Smooth muscle cell (in vitro differentiated cells): ENCODE data around the gene CDCP2. TPM values are rescaled to one million over a fixed set of nuclear protein-coding genes. Genes with fewer than 3 reads are reported as not detected.
"Not testable (repeated sequence)": the region's sequence is repeated elsewhere in the genome, so short reads cannot be mapped to it uniquely, and the experiment has no call there.

ENCODE experiments used
- DNase-seq: peaks from one replicate; lab custom pipeline; 2025; ENCODE audit not compliant: unreplicated experiment; lab: John Stamatoyannopoulos, UW
- H2AFZ ChIP-seq: fragments of 200-600 bp; sonication (generic); 2 replicates; pipeline ENCODE4 v1.6.0; 2016; ENCODE audit warnings: antibody characterized with exemption, low read depth, mild to moderate bottlenecking
- H3F3A ChIP-seq: fragments of 200-600 bp; sonication (generic); 2 replicates; pipeline ENCODE4 v1.6.0; 2017; ENCODE audit warnings: antibody characterized with exemption, low read depth
- H3K27ac ChIP-seq: fragments of 200-600 bp; sonication (generic); 2 replicates; pipeline ENCODE4 v1.5.1; 2016; ENCODE audit warnings: low read depth, mild to moderate bottlenecking
- H3K27me3 ChIP-seq: fragments of 200-600 bp; sonication (generic); 2 replicates; pipeline ENCODE4 v1.6.1; 2016; ENCODE audit warnings: low read depth, mild to moderate bottlenecking
- H3K36me3 ChIP-seq: fragments of 200-600 bp; sonication (generic); 2 replicates; pipeline ENCODE4 v1.5.1; 2016; ENCODE audit warnings: low read depth
- H3K4me1 ChIP-seq: fragments of 200-600 bp; sonication (generic); 2 replicates; pipeline ENCODE4 v1.5.1; 2016; ENCODE audit warnings: low read depth
- H3K4me2 ChIP-seq: fragments of 200-600 bp; sonication (generic); 2 replicates; pipeline ENCODE4 v1.6.0; 2016; ENCODE audit warnings: mild to moderate bottlenecking
- H3K4me3 ChIP-seq: fragments of 200-600 bp; sonication (generic); 2 replicates; pipeline ENCODE4 v1.5.1; 2016; ENCODE audit warnings: mild to moderate bottlenecking
- H3K79me2 ChIP-seq: fragments of 200-600 bp; sonication (generic); 2 replicates; pipeline ENCODE4 v1.6.0; 2016; ENCODE audit warnings: low read depth, mild to moderate bottlenecking
- H3K9ac ChIP-seq: fragments of 200-600 bp; sonication (generic); 2 replicates; pipeline ENCODE4 v1.6.0; 2016; ENCODE audit warnings: low read depth
- H3K9me3 ChIP-seq: fragments of 200-600 bp; sonication (generic); replicated peaks from 2 replicates; pipeline ENCODE4 v1.5.1; 2016; ENCODE audit warnings: low read depth
- H4K20me1 ChIP-seq: fragments of 200-600 bp; sonication (generic); 2 replicates; pipeline ENCODE4 v1.6.0; 2016; ENCODE audit warnings: low read depth
- CTCF ChIP-seq: fragments of 200-600 bp; sonication (generic); IDR thresholded peaks from 2 replicates; pipeline ENCODE4 v1.5.1; 2017; ENCODE audit warnings: borderline replicate concordance, mild to moderate bottlenecking, antibody characterized with exemption; ENCODE audit not compliant: insufficient read depth, poor library complexity, severe bottlenecking
- WGBS: methylation state at CpG from one replicate; pipeline ENCODE4 v1.1.7; 2016; ENCODE audit warnings: low lambda C conversion rate; 5-methylcytosine and 5-hydroxymethylcytosine counted together
- polyA plus RNA-seq: library from polyadenylated mRNA; unstranded; fragments of >200 nt; fragmentation: Nextera tagmentation; extraction: Ambion mirVana; gene quantifications from 2 replicates; pipeline ENCODE4 v1.2.1, GENCODE V29; 2016
- total RNA-seq: library from RNA; depleted of rRNA; stranded (reverse); fragments of >200 nt; gene quantifications from 2 replicates; pipeline ENCODE4 v1.2.3, GENCODE V29; 2014

CDCP2 gene
- total and polyA plus RNA-seq, 2 experiments from 2014 or later: not detected

GRCh38 chr1:54169068-54169467 lies 16.3 kb upstream of the CDCP2 start:
- no peak overlapping the region for H3K4me3 ChIP-seq

GRCh38 chr1:54168206-54168965 lies 15.6 kb upstream of the CDCP2 start:
- H3K9me3 ChIP-seq: no peaks in the 10 kb centered on the region
- H3K27me3 ChIP-seq: no peaks in the 10 kb centered on the region
- H3K36me3 ChIP-seq: no peaks in the 10 kb centered on the region
- WGBS: 82% methylated on average over 8 of the region's 8 CpGs
- H2AFZ ChIP-seq: no peak overlapping the region
- H3K4me3 ChIP-seq: no peak overlapping the region
- no peaks in the 10 kb centered on the region for H3K4me1 ChIP-seq
- H3K4me2 ChIP-seq: no peak overlapping the region
- no peak overlapping the region for H3K9ac ChIP-seq
- H4K20me1 ChIP-seq: no peaks in the 10 kb centered on the region
- DNase-seq: no peak
- H3K79me2 ChIP-seq: no peaks in the 10 kb centered on the region
- H3F3A ChIP-seq: no peaks in the 10 kb centered on the region
- H3K27ac ChIP-seq: no peak overlapping the region
- TF ChIP-seq CTCF: no peak

More at GRCh38 chr1:54169068-54169467, 16.3 kb upstream of the CDCP2 start:
- Histone ChIP-seq H3K27ac (no peak overlapping the region), H3K36me3 (no peaks in the 10 kb centered on the region), H3K4me2 (no peak overlapping the region), H2AFZ (no peak overlapping the region), H3K79me2 (no peaks in the 10 kb centered on the region), H3K27me3 (no peaks in the 10 kb centered on the region), H3K4me1 (no peaks in the 10 kb centered on the region), H3K9me3 (no peaks in the 10 kb centered on the region), H4K20me1 (no peaks in the 10 kb centered on the region), H3F3A (no peaks in the 10 kb centered on the region), H3K9ac (no peak overlapping the region)
- 84% methylated on average over 3 of the region's 3 CpGs for WGBS
- no peak for TF ChIP-seq CTCF
- DNase-seq: no peak

GRCh38 chr1:54167422-54168139 lies 14.8 kb upstream of the CDCP2 start:
- Histone ChIP-seq H3K9ac (no peak overlapping the region), H3K36me3 (no peaks in the 10 kb centered on the region), H3K4me2 (no peak overlapping the region), H3K79me2 (no peaks in the 10 kb centered on the region), H3K27ac (no peak overlapping the region), H4K20me1 (no peaks in the 10 kb centered on the region), H3F3A (no peaks in the 10 kb centered on the region), H2AFZ (no peak overlapping the region), H3K4me1 (no peaks in the 10 kb centered on the region), H3K27me3 (no peaks in the 10 kb centered on the region), H3K9me3 (no peaks in the 10 kb centered on the region), H3K4me3 (no peak overlapping the region)
- no peak for DNase-seq
- WGBS: 68% methylated on average over 9 of the region's 9 CpGs
- TF ChIP-seq CTCF: no peak

GRCh38 chr1:54166357-54166756 lies 13.6 kb upstream of the CDCP2 start:
- not testable (repeated sequence) for H3K4me2 ChIP-seq, H3K9ac ChIP-seq, H3K36me3 ChIP-seq, H3K9me3 ChIP-seq, H2AFZ ChIP-seq, H3F3A ChIP-seq, H4K20me1 ChIP-seq, H3K27me3 ChIP-seq, H3K79me2 ChIP-seq, H3K4me1 ChIP-seq, H3K4me3 ChIP-seq, H3K27ac ChIP-seq, DNase-seq
- WGBS: 93% methylated on average over 8 of the region's 8 CpGs
